Panc1 (cell line): Measurements from ENCODE around the gene GALNTL6. TPM values are rescaled to one million over a fixed set of nuclear protein-coding genes. Genes with fewer than 3 reads are reported as not detected.

Source experiments
- ATAC-seq: fragments of 200-7000 bp; cut with Tn5 transposase; 2 replicates; pipeline ENCODE4 v1.9.1; 2020; ENCODE audit warnings: mild to moderate bottlenecking, moderate library complexity
- BruUV-seq: library from RNA; stranded (reverse); fragments of 400-500 nt; replicated peaks from 2 replicates; lab custom pipeline; 2021; lab: Mats Ljungman, UMichigan
- CTCF ChIA-PET: fragments of 300-600 bp; sonication (Branson Sonifier 250); formaldehyde crosslinking; loops from one replicate; lab custom pipeline; 2022; ENCODE audit warnings: antibody characterized with exemption; lab: Charles Lee
- POLR2A ChIA-PET: fragments of 300-600 bp; sonication (Branson Sonifier 250); formaldehyde crosslinking; loops from one replicate; lab custom pipeline; 2022; ENCODE audit warnings: antibody characterized with exemption; lab: Charles Lee
- DNase-seq: peaks from one replicate; pipeline ENCODE4 v3.0.0-alpha.2; 2010; ENCODE audit warnings: low read depth, low spot score
- H3K27ac ChIP-seq: 2 replicates; pipeline ENCODE4 v1.5.1; 2011; ENCODE audit warnings: mild to moderate bottlenecking, low read length, inconsistent platforms
- H3K27me3 ChIP-seq: fragments of 200-500 bp; sonication (Bioruptor generic); 2 replicates; pipeline ENCODE4 v1.6.0; 2014; ENCODE audit warnings: low read length, inconsistent platforms; ENCODE audit not compliant: control insufficient read depth, insufficient read depth
- H3K36me3 ChIP-seq: fragments of 200-500 bp; sonication (Bioruptor generic); 2 replicates; pipeline ENCODE4 v1.5.1; 2014; ENCODE audit warnings: inconsistent platforms, mild to moderate bottlenecking, low read length, moderate library complexity; ENCODE audit not compliant: control insufficient read depth, insufficient read depth
- H3K4me1 ChIP-seq: 2 replicates; pipeline ENCODE4 v1.5.1; 2011; ENCODE audit warnings: inconsistent platforms, mild to moderate bottlenecking, low read length, moderate library complexity; ENCODE audit not compliant: control insufficient read depth, insufficient read depth
- H3K4me3 ChIP-seq, 2 experiments: 2 replicates each; pipeline ENCODE4 v1.5.1; 2011 to 2012; ENCODE audit warnings: low read depth in 2 of 2, low read length in 2 of 2, mild to moderate bottlenecking in 2 of 2, inconsistent platforms in 1 of 2, moderate library complexity in 1 of 2
- H3K9me3 ChIP-seq: fragments of 200-500 bp; sonication (Bioruptor generic); 2 replicates; pipeline ENCODE4 v1.5.1; 2014; ENCODE audit warnings: low read depth, mild to moderate bottlenecking, inconsistent platforms, low read length, moderate library complexity; ENCODE audit not compliant: control insufficient read depth, insufficient read depth
- POLR2AphosphoS5 ChIP-seq: IDR thresholded peaks from 2 replicates; pipeline ENCODE4 v1.6.1; 2012; ENCODE audit warnings: mild to moderate bottlenecking, low read depth, low read length, moderate library complexity
- SIN3A ChIP-seq: IDR thresholded peaks from 2 replicates; pipeline ENCODE4 v1.6.1; 2012; ENCODE audit warnings: low read depth, mild to moderate bottlenecking, low read length, moderate library complexity, borderline replicate concordance; ENCODE audit not compliant: insufficient read depth
- TCF7L2 ChIP-seq: IDR thresholded peaks from 2 replicates; pipeline ENCODE4 v1.6.1; 2011; ENCODE audit warnings: mild to moderate bottlenecking, low read depth, low read length, inconsistent platforms
- in situ Hi-C: cut with HindIII; loops from 2 replicates; pipeline ENCODE4 v1.10.0; 2016; ENCODE audit warnings: low sequenced_read_pairs, low pct_unique_long_range_greater_than_20kb
- intact Hi-C: fragments of 100-400 bp; cut with micrococcal nuclease; formaldehyde crosslinking; loops from one replicate; pipeline ENCODE4 v1.10.0; 2022; ENCODE audit not compliant: unreplicated experiment
- total RNA-seq: library from RNA; stranded (reverse); gene quantifications from one replicate; pipeline ENCODE4 v1.2.1, GENCODE V29; 2021; ENCODE audit not compliant: unreplicated experiment
- TF ChIP-seq, protein P1 (sequence below): fragments of 450-650 bp; IDR thresholded peaks from 2 replicates; pipeline ENCODE4 v1.5.1; 2017; ENCODE audit warnings: mild to moderate bottlenecking
- TF ChIP-seq, protein P2 (sequence below), 2 experiments: IDR thresholded peaks; 2 replicates each; pipeline ENCODE4 v1.6.1; 2011 to 2012; ENCODE audit warnings: low read depth in 2 of 2, control low read depth in 1 of 2, low read length in 1 of 2, mild to moderate bottlenecking in 1 of 2, moderate library complexity in 1 of 2; ENCODE audit not compliant: insufficient read depth in 1 of 2

The GALNTL6 gene
- total RNA-seq, 1 experiment from 2014 or later = not detected

DNA sequence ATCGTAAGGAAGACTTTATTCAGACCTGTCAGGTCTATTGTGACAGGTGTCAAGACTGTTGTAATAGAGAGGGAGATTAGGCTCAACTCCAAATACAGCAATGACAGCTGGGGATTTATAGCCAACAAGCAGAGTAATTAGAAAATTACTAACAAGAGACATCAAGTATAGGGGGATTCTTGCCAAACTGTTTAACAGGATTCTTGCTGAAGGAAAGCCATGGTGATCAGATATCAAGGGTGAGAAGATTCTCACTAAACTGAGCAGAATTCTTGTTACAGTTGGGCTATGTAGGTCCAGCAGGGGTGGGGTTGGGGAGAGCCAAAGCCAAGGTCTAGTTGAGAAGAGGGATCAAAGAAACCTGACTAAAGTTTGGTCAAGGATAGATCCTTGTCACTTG lies 894.4 kb downstream of the GALNTL6 start:
- intact Hi-C loops = no loop called here
- no peak overlapping the region for H3K4me3 ChIP-seq
- no peak overlapping the region for H3K27ac ChIP-seq
- H3K36me3 ChIP-seq = no peaks in the 10 kb centered on the region
- TF ChIP-seq TCF7L2 = no peak
- TF ChIP-seq, protein P1, sequence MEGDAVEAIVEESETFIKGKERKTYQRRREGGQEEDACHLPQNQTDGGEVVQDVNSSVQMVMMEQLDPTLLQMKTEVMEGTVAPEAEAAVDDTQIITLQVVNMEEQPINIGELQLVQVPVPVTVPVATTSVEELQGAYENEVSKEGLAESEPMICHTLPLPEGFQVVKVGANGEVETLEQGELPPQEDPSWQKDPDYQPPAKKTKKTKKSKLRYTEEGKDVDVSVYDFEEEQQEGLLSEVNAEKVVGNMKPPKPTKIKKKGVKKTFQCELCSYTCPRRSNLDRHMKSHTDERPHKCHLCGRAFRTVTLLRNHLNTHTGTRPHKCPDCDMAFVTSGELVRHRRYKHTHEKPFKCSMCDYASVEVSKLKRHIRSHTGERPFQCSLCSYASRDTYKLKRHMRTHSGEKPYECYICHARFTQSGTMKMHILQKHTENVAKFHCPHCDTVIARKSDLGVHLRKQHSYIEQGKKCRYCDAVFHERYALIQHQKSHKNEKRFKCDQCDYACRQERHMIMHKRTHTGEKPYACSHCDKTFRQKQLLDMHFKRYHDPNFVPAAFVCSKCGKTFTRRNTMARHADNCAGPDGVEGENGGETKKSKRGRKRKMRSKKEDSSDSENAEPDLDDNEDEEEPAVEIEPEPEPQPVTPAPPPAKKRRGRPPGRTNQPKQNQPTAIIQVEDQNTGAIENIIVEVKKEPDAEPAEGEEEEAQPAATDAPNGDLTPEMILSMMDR = no peak
- TF ChIP-seq POLR2AphosphoS5 = no peak
- H3K4me1 ChIP-seq = no peaks in the 10 kb centered on the region
- CTCF ChIA-PET = no interaction called here
- in situ Hi-C loops = no loop called here
- POLR2A ChIA-PET = no interaction called here
- DNase-seq (no peak), ATAC-seq (no peak)
- no peaks in the 10 kb centered on the region for H3K9me3 ChIP-seq
- BruUV-seq = no TSS peak
- no peaks in the 10 kb centered on the region for H3K27me3 ChIP-seq

DNA sequence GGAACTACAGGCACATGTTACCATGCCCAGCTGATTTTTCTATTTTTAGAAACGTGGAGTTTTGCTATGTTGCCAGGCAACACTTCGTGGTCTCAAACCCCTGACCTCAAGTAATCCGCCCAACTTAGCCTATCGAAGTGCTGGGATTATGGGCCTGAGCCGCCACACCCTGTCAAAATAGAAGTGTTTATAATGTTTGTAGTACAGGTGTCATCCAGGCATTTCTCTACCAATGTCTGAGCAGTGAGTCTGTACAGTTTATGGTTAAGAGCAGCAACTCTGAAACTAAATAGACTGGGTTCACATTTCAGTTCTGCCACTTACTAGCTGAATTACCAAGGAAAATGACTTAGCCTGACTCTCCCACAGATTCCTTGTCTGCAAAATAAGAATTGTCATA lies 895.0 kb downstream of the GALNTL6 start:
- no peak for TF ChIP-seq POLR2AphosphoS5
- TF ChIP-seq, protein P2, sequence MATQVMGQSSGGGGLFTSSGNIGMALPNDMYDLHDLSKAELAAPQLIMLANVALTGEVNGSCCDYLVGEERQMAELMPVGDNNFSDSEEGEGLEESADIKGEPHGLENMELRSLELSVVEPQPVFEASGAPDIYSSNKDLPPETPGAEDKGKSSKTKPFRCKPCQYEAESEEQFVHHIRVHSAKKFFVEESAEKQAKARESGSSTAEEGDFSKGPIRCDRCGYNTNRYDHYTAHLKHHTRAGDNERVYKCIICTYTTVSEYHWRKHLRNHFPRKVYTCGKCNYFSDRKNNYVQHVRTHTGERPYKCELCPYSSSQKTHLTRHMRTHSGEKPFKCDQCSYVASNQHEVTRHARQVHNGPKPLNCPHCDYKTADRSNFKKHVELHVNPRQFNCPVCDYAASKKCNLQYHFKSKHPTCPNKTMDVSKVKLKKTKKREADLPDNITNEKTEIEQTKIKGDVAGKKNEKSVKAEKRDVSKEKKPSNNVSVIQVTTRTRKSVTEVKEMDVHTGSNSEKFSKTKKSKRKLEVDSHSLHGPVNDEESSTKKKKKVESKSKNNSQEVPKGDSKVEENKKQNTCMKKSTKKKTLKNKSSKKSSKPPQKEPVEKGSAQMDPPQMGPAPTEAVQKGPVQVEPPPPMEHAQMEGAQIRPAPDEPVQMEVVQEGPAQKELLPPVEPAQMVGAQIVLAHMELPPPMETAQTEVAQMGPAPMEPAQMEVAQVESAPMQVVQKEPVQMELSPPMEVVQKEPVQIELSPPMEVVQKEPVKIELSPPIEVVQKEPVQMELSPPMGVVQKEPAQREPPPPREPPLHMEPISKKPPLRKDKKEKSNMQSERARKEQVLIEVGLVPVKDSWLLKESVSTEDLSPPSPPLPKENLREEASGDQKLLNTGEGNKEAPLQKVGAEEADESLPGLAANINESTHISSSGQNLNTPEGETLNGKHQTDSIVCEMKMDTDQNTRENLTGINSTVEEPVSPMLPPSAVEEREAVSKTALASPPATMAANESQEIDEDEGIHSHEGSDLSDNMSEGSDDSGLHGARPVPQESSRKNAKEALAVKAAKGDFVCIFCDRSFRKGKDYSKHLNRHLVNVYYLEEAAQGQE (IDR thresholded peaks at IDR 0.05; ENCODE audit: insufficient read depth in 1 of 2, low read depth in 2 of 2, low read length in 1 of 2) = no peak
- no peak for TF ChIP-seq SIN3A
- TF ChIP-seq, protein P1 = no peak
- no peak for TF ChIP-seq TCF7L2
- in situ Hi-C loops = no loop called here
- H3K36me3 ChIP-seq = no peaks in the 10 kb centered on the region

More for the DNA sequence above, 895.0 kb downstream of the GALNTL6 start:
- Histone ChIP-seq H3K4me1 (no peaks in the 10 kb centered on the region), H3K9me3 (no peaks in the 10 kb centered on the region), H3K27ac (no peak overlapping the region), H3K4me3 (no peak overlapping the region), H3K27me3 (no peaks in the 10 kb centered on the region)
- POLR2A ChIA-PET = no interaction called here
- ATAC-seq = no peak
- intact Hi-C loops = no loop called here
- no peak for DNase-seq
- BruUV-seq = no TSS peak
- CTCF ChIA-PET = no interaction called here
